Myocyte (in vitro differentiated cells): ENCODE data around the gene SCD. TPM values are rescaled to one million over a fixed set of nuclear protein-coding genes. Genes with fewer than 3 reads are reported as not detected.

Experiments
- DNase-seq: peaks from one replicate; pipeline ENCODE4 v3.0.0-alpha.2; 2012; ENCODE audit warnings: low read depth
- total RNA-seq: library from RNA; depleted of rRNA; stranded (reverse); fragments of >200 nt; gene quantifications from 2 replicates; pipeline ENCODE4 v1.2.3, GENCODE V29; 2014

Gene SCD
- total RNA-seq, 1 donor from 2014 or later = 937 TPM

DNA sequence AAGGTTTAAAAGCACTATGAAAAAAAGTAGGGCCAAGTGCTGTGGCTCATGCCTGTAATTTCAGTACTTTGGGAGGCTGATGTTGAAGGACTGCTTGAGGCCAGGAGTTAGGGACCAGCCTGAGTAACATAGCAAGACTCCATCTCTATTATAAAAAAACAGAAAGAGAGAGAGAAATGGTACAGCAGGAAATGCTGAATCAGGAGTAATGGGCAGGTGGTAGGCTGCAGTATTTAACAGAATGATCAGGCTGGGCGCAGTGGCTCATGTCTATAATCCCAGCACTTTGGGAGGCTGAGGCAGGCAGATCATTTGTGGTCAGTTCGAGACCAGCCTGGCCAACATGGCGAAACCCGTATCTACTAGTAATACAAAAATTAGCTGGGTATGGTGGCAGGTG is 49.6 kb downstream of the SCD start:
- no peak for DNase-seq

DNA sequence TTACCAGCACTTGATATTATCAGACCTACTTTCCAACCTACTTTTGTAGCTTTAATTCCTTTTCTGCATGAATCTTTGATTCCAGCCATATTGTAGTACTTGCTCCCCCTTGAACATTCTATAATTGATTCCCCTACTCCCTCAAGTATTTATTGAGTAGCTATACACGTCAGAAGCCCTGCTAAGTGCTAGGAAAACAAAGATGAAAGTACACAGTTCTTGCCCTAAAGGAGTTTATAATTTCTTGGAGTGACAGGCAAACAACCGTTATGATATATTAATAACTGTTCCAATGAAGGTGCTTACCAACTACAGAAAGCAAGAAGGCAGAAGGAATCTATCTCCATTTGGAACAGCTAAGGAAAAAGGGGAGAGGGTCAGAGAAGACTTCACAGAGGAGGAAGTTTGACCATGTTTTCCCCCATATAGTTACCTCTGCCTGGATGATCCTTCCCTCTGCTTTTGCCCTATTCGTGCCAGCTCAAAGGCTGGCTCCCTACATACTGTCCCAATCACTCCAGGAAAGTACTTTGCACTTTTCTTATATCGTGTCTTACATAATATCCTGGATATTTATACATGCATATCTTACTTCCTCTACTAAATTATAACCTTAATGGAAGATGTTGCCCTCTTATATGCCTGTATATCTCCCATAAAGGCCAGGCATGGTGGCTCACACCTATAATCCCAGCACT is 54.7 kb downstream of the SCD start:
- no peak for DNase-seq

DNA sequence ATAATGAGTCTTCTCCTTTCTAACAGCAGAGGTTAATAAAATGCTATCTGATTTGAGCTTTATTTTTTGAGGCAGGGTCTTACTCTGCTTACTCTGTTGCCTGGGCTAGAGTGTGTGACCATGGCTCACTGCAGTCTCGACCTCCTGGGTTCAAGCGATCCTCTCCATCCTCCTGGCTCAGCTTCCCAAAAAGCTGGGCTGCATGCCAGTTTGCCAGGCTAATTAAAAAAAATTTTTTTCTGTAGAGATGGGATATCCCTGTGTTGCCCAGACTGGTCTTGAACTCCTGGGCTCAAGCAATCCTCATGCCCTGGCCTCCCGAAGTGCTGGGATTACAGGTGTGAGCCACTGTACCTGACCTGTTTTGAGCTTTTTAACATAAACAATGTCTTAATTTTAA is 56.7 kb downstream of the SCD start:
- peak; percentile 11 for DNase-seq

DNA sequence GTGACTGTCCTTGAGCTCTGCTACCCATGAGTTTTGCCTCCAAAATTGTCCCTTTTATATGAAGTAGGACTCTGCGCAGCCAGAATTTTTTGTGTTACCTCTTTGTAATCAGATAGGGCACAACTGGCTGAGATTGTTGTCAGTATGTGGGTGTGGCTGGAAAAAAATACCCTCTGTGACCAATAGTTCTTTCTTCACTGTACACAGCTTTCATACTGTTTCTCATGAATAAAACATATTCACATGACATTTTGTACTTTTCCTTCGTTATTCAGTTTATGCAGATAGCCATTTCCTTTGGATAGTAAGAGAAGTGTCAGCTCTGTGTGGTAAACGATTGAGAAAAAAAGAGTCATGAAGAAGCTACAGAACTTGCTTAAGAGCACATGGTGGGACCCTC is 66.1 kb downstream of the SCD start:
- DNase-seq = no peak

Other genes starting within 250 kb of the SCD start
- 13.0 and 15.0 TPM in 2 replicates for gene ERLIN1, start 161.2 kb upstream of the SCD start, total RNA-seq
- gene CHUK, start 117.6 kb upstream of the SCD start, total RNA-seq = 21.3 and 22.3 TPM in 2 replicates
- 14.2 and 18.6 TPM in 2 replicates for gene CWF19L1, start 79.6 kb upstream of the SCD start, total RNA-seq
- gene BLOC1S2, start 60.6 kb upstream of the SCD start, total RNA-seq = 70.5 TPM in 2 replicates
- 0.13 TPM in 1 of 2 replicates, not detected in the other for gene PKD2L1, start 17.0 kb upstream of the SCD start, total RNA-seq
- gene WNT8B, start 115.8 kb downstream of the SCD start, total RNA-seq = not detected in 2 replicates
- gene SEC31B, start 172.6 kb downstream of the SCD start, total RNA-seq = 4.9 and 6.9 TPM in 2 replicates
- gene NDUFB8, start 182.6 kb downstream of the SCD start, total RNA-seq = 145 and 161 TPM in 2 replicates
- gene HIF1AN, start 188.7 kb downstream of the SCD start, total RNA-seq = 20.9 and 23.9 TPM in 2 replicates